Measurements from ENCODE around the gene NDUFB10. TPM values are rescaled to one million over a fixed set of nuclear protein-coding genes. Genes with fewer than 3 reads are reported as not detected.

NDUFB10 gene
- polyA plus RNA-seq, 1 of the 3 experiments (the other 2 are of a cell fraction) = 468 TPM

GRCh38 chr16:1992704-1993317 lies 33.5 kb downstream of the NDUFB10 start:
- Histone ChIP-seq H3K36me3 (replicated peaks in 1 of 2; ENCODE audit: control insufficient read depth in 1 of 2, insufficient read depth in 2 of 2, low read length in 1 of 2) (peaks cover 4 to 10% of the 10 kb centered on the region in 2 experiments), H3K4me3 (ENCODE audit: low read depth in 2 of 2, low read length in 1 of 2) (no peak overlapping the region), H3K27me3 (ENCODE audit: insufficient read depth) (no peaks in the 10 kb centered on the region), H3K4me2 (no peak overlapping the region), H3K9ac (no peak overlapping the region), H3K27ac (ENCODE audit: low read depth in 2 of 2, low read length in 1 of 2) (no peak overlapping the region), H3K9me2 (no peaks in the 10 kb centered on the region), H3K4me1 (ENCODE audit: control insufficient read depth in 1 of 2, insufficient read depth in 2 of 2, low read depth in 1 of 2, low read length in 1 of 2) (peaks cover 0 to 18% of the 10 kb centered on the region in 2 experiments; a peak in 1 of 4 replicates), H3F3A (replicated peaks; ENCODE audit: insufficient read depth) (peaks cover 22% of the 10 kb centered on the region), H2AFZ (ENCODE audit: low read depth) (no peak overlapping the region), H4K20me1 (ENCODE audit: insufficient read depth) (no peaks in the 10 kb centered on the region), H3K9me3 (no peaks in the 10 kb centered on the region), H3K79me2 (ENCODE audit: insufficient read depth) (no peaks in the 10 kb centered on the region)
- no peak for DNase-seq
- ChIA-PET POLR2A (interaction anchor here (0.8 kb wide), 1 partner anchor 163 kb away, joined by 3 read pairs; the partner anchor contains the start of gene TRAF7), CTCF (interaction anchor here (1.3 to 12.9 kb wide), 2 partner anchors 11 to 162 kb away, joined by 3 to 108 read pairs; no protein-coding TSS in a partner anchor)
- TF ChIP-seq, protein P1, sequence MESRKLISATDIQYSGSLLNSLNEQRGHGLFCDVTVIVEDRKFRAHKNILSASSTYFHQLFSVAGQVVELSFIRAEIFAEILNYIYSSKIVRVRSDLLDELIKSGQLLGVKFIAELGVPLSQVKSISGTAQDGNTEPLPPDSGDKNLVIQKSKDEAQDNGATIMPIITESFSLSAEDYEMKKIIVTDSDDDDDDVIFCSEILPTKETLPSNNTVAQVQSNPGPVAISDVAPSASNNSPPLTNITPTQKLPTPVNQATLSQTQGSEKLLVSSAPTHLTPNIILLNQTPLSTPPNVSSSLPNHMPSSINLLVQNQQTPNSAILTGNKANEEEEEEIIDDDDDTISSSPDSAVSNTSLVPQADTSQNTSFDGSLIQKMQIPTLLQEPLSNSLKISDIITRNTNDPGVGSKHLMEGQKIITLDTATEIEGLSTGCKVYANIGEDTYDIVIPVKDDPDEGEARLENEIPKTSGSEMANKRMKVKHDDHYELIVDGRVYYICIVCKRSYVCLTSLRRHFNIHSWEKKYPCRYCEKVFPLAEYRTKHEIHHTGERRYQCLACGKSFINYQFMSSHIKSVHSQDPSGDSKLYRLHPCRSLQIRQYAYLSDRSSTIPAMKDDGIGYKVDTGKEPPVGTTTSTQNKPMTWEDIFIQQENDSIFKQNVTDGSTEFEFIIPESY (IDR thresholded peaks at IDR 0.05; ENCODE audit: borderline replicate concordance, low read depth) = no peak
- TF ChIP-seq IRF3 (IDR thresholded peaks at IDR 0.05; ENCODE audit: low read depth, low read length) = no peak
- TF ChIP-seq GABPA (IDR thresholded peaks at IDR 0.05; ENCODE audit: low read depth) = no peak
- TF ChIP-seq EP300 (IDR thresholded peaks at IDR 0.05; ENCODE audit: borderline replicate concordance in 1 of 2, low read depth in 1 of 2, low read length in 1 of 2) = no peak
- TF ChIP-seq, protein P2, sequence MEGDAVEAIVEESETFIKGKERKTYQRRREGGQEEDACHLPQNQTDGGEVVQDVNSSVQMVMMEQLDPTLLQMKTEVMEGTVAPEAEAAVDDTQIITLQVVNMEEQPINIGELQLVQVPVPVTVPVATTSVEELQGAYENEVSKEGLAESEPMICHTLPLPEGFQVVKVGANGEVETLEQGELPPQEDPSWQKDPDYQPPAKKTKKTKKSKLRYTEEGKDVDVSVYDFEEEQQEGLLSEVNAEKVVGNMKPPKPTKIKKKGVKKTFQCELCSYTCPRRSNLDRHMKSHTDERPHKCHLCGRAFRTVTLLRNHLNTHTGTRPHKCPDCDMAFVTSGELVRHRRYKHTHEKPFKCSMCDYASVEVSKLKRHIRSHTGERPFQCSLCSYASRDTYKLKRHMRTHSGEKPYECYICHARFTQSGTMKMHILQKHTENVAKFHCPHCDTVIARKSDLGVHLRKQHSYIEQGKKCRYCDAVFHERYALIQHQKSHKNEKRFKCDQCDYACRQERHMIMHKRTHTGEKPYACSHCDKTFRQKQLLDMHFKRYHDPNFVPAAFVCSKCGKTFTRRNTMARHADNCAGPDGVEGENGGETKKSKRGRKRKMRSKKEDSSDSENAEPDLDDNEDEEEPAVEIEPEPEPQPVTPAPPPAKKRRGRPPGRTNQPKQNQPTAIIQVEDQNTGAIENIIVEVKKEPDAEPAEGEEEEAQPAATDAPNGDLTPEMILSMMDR (IDR thresholded peaks at IDR 0.05) = no peak
- TF ChIP-seq RCOR1 (IDR thresholded peaks at IDR 0.05; ENCODE audit: low read length) = no peak
- TF ChIP-seq TAF1 (IDR thresholded peaks at IDR 0.05; ENCODE audit: borderline replicate concordance, low read depth, low read length) = no peak
- no peak for TF ChIP-seq POLR2AphosphoS5 (IDR thresholded peaks at IDR 0.05; ENCODE audit: low read depth, low read length)
- WGBS (ENCODE audit: low lambda C conversion rate) = 98% methylated on average over 18 of the region's 50 CpGs

- H3K27ac ChIP-seq (ENCODE audit: low read depth in 2 of 2, low read length in 1 of 2) = no peak overlapping the region
- H3F3A ChIP-seq (replicated peaks; ENCODE audit: insufficient read depth) = peaks cover 22% of the 10 kb centered on the region
- H3K27me3 ChIP-seq (ENCODE audit: insufficient read depth) = no peaks in the 10 kb centered on the region
- no peaks in the 10 kb centered on the region for H3K9me3 ChIP-seq
- H3K79me2 ChIP-seq (ENCODE audit: insufficient read depth) = no peaks in the 10 kb centered on the region
- ChIA-PET POLR2A (interaction anchor here (1.0 kb wide), 1 partner anchor 10 kb away, joined by 4 read pairs; no protein-coding TSS in a partner anchor), CTCF (interaction anchor here (0.8 to 12.9 kb wide), 3 partner anchors 10 to 161 kb away, joined by 3 to 108 read pairs (median 3); partner anchors contain the start of gene NOXO1)
- no peak overlapping the region for H3K9ac ChIP-seq
- no peak overlapping the region for H3K4me3 ChIP-seq (ENCODE audit: low read depth in 2 of 2, low read length in 1 of 2)
- H3K4me2 ChIP-seq = no peak overlapping the region
- H2AFZ ChIP-seq (ENCODE audit: low read depth) = no peak overlapping the region
- H3K36me3 ChIP-seq (replicated peaks in 1 of 2; ENCODE audit: control insufficient read depth in 1 of 2, insufficient read depth in 2 of 2, low read length in 1 of 2) = peaks cover 4 to 15% of the 10 kb centered on the region in 2 experiments
- peaks cover 0 to 17% of the 10 kb centered on the region in 2 experiments; a peak in 1 of 4 replicates for H3K4me1 ChIP-seq (ENCODE audit: control insufficient read depth in 1 of 2, insufficient read depth in 2 of 2, low read depth in 1 of 2, low read length in 1 of 2)
- no peaks in the 10 kb centered on the region for H4K20me1 ChIP-seq (ENCODE audit: insufficient read depth)
- no peaks in the 10 kb centered on the region for H3K9me2 ChIP-seq
- 80% methylated on average over 2 of the region's 2 CpGs for WGBS (ENCODE audit: low lambda C conversion rate)
- DNase-seq = no peak
- TF ChIP-seq IRF3 (IDR thresholded peaks at IDR 0.05; ENCODE audit: low read depth, low read length) (no peak), FOXM1 (IDR thresholded peaks at IDR 0.05; ENCODE audit: low read depth) (no peak), TAF1 (IDR thresholded peaks at IDR 0.05; ENCODE audit: borderline replicate concordance, low read depth, low read length) (no peak), CHD2 (IDR thresholded peaks at IDR 0.05; ENCODE audit: low read length, partially characterized antibody) (no peak), GATA2 (CRISPR knock-in tag; IDR thresholded peaks at IDR 0.05) (no peak), EP300 (IDR thresholded peaks at IDR 0.05; ENCODE audit: borderline replicate concordance in 1 of 2, low read depth in 1 of 2, low read length in 1 of 2) (no peak), RCOR1 (IDR thresholded peaks at IDR 0.05; ENCODE audit: low read length) (no peak), JUND (IDR thresholded peaks at IDR 0.05) (no peak)
- TF ChIP-seq, protein P1 (IDR thresholded peaks at IDR 0.05; ENCODE audit: borderline replicate concordance, low read depth) = no peak
- TF ChIP-seq, protein P3, sequence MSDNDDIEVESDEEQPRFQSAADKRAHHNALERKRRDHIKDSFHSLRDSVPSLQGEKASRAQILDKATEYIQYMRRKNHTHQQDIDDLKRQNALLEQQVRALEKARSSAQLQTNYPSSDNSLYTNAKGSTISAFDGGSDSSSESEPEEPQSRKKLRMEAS (IDR thresholded peaks at IDR 0.05; ENCODE audit: low read depth) = no peak
Observed at GRCh38 chr16:1993731-1994131, 34.4 kb downstream of the NDUFB10 start.
